Liver (tissue), 9 donors: Measurements from ENCODE around the gene MGAT4A. TPM values are rescaled to one million over a fixed set of nuclear protein-coding genes. Genes with fewer than 3 reads are reported as not detected.
"Not testable (repeated sequence)": the region's sequence is repeated elsewhere in the genome, so short reads cannot be mapped to it uniquely, and the experiment has no call there.

Experiments
- DNase-seq: peaks from one replicate; pipeline ENCODE4 v3.0.0-alpha.2; 2017; ENCODE audit warnings: low spot score
- H3K27ac ChIP-seq, 2 donors: one replicate each; pipeline ENCODE4 v1.7.0; 2013; ENCODE audit warnings: inconsistent platforms in 2 of 2, low read length in 2 of 2, control low read depth in 1 of 2, low read depth in 1 of 2, mild to moderate bottlenecking in 1 of 2
- H3K27me3 ChIP-seq, 4 donors: one replicate each; pipeline versions ENCODE4 v1.6.1 to v1.7.0; 2013; ENCODE audit warnings: low read length in 3 of 4, inconsistent platforms in 1 of 4, mild to moderate bottlenecking in 1 of 4, moderate library complexity in 1 of 4; ENCODE audit not compliant: control insufficient read depth in 4 of 4, insufficient read depth in 4 of 4
- H3K36me3 ChIP-seq, 4 donors: one replicate each; pipeline versions ENCODE4 v1.6.1 to v1.7.0; 2013; ENCODE audit warnings: low read length in 3 of 4, mild to moderate bottlenecking in 3 of 4, low read depth in 1 of 4, moderate library complexity in 1 of 4; ENCODE audit not compliant: control insufficient read depth in 4 of 4, insufficient read depth in 3 of 4
- H3K4me1 ChIP-seq, 4 donors: one replicate each; pipeline versions ENCODE4 v1.6.1 to v1.7.0; 2013; ENCODE audit warnings: low read length in 3 of 4, mild to moderate bottlenecking in 3 of 4, moderate library complexity in 1 of 4; ENCODE audit not compliant: control insufficient read depth in 4 of 4, insufficient read depth in 4 of 4
- H3K4me3 ChIP-seq, 3 donors: one replicate each; pipeline versions ENCODE4 v1.6.1 to v1.7.0; 2013; ENCODE audit warnings: low read length in 3 of 3, control low read depth in 1 of 3, low read depth in 1 of 3, mild to moderate bottlenecking in 1 of 3
- H3K9ac ChIP-seq, 2 donors: one replicate each; pipeline ENCODE4 v1.7.0; 2013; ENCODE audit warnings: low read length in 2 of 2, mild to moderate bottlenecking in 2 of 2, moderate library complexity in 2 of 2, control low read depth in 1 of 2, low read depth in 1 of 2
- H3K9me3 ChIP-seq, 4 donors: one replicate each; pipeline versions ENCODE4 v1.6.1 to v1.7.0; 2013; ENCODE audit warnings: low read length in 3 of 4; ENCODE audit not compliant: control insufficient read depth in 4 of 4
- CTCF ChIP-seq: fragments of 150-350 bp; IDR thresholded peaks from 2 replicates; pipeline ENCODE4 v1.5.1; 2017; ENCODE audit warnings: improper control_type of control experiment, low read depth, low read length; ENCODE audit not compliant: missing input control
- EGR1 ChIP-seq, 2 donors: IDR thresholded peaks; 2 replicates each; pipeline ENCODE4 v1.6.1; 2016 to 2018; ENCODE audit warnings: antibody characterized with exemption in 2 of 2, low read depth in 2 of 2
- FOXA1 ChIP-seq: IDR thresholded peaks from 2 replicates; pipeline ENCODE4 v1.6.1; 2016; ENCODE audit warnings: antibody characterized with exemption
- HNF4G ChIP-seq: IDR thresholded peaks from 2 replicates; pipeline ENCODE4 v1.6.1; 2016; ENCODE audit warnings: antibody characterized with exemption
- JUND ChIP-seq, 2 donors: IDR thresholded peaks; 2 replicates each; pipeline ENCODE4 v1.6.1; 2016; ENCODE audit warnings: antibody characterized with exemption in 2 of 2
- MAX ChIP-seq: IDR thresholded peaks from 2 replicates; pipeline ENCODE4 v1.6.1; 2016; ENCODE audit warnings: antibody characterized with exemption
- RXRA ChIP-seq, 2 donors: IDR thresholded peaks; 2 replicates each; pipeline ENCODE4 v1.6.1; 2017 to 2018; ENCODE audit warnings: antibody characterized with exemption in 2 of 2, mild to moderate bottlenecking in 1 of 2
- SP1 ChIP-seq: IDR thresholded peaks from 2 replicates; pipeline ENCODE4 v1.6.1; 2018; ENCODE audit warnings: antibody characterized with exemption, mild to moderate bottlenecking
- YY1 ChIP-seq: IDR thresholded peaks from 2 replicates; pipeline ENCODE4 v1.6.1; 2016; ENCODE audit warnings: antibody characterized with exemption, mild to moderate bottlenecking
- whole genome bisulfite sequencing: extraction: QIAGEN DNeasy Blood & Tissue Kit; methylation state at CpG from one replicate; pipeline ENCODE4 v1.1.7; 2013; 5-methylcytosine and 5-hydroxymethylcytosine counted together
- polyA plus RNA-seq, 2 donors: library from polyadenylated mRNA; stranded (reverse) in 1 of 2; unstranded in 1 of 2; fragments of 200-250 nt in 1 of 2; fragments of >200 nt in 1 of 2; fragmentation: Nextera tagmentation in 1 of 2; extraction: Ambion mirVana in 1 of 2; gene quantifications; one replicate each; pipeline versions ENCODE4 v1.2.1 to v1.2.3, GENCODE V29; 2013 to 2015
- total RNA-seq, 2 donors: library from RNA; depleted of rRNA; stranded (reverse); fragments of >200 nt; gene quantifications; one replicate each; pipeline ENCODE4 v1.2.3, GENCODE V29; 2014
- donor health status: healthy.
- donor health status: healthy.
- donor health status: healthy.
- donor health status: healthy.
- donor health status: healthy.

Gene MGAT4A
- total and polyA plus RNA-seq, 4 donors: 2.7 to 17.3 (median 5.4) TPM

- not testable (repeated sequence) for H3K4me3 ChIP-seq, H3K27me3 ChIP-seq, H3K27ac ChIP-seq, H3K36me3 ChIP-seq, H3K9me3 ChIP-seq, DNase-seq, H3K9ac ChIP-seq
- WGBS: 54% methylated on average over 5 of the region's 5 CpGs
- peak in 1 of 2 donors; percentile 14 for TF ChIP-seq RXRA (IDR thresholded peaks at IDR 0.05)
- H3K4me1 ChIP-seq: peaks cover 0 to 38% (median 25%) of the 10 kb centered on the region in 4 donors
These were observed 2.7 kb downstream of the MGAT4A start for GRCh38 chr2:98728088-98728718.

- 53% methylated on average over 5 of the region's 5 CpGs for WGBS
- H3K27me3 ChIP-seq: no peaks in the 10 kb centered on the region
- H3K4me3 ChIP-seq: no peak overlapping the region
- TF ChIP-seq SP1 (peak; percentile 10), RXRA (IDR thresholded peaks at IDR 0.05) (no peak)
- DNase-seq: no peak
- H3K9me3 ChIP-seq: no peaks in the 10 kb centered on the region
- H3K27ac ChIP-seq: no peak overlapping the region
- peaks cover 0 to 38% (median 25%) of the 10 kb centered on the region in 4 donors for H3K4me1 ChIP-seq
- H3K9ac ChIP-seq: no peak overlapping the region
- no peaks in the 10 kb centered on the region for H3K36me3 ChIP-seq
These were observed 3.4 kb downstream of the MGAT4A start for GRCh38 chr2:98727369-98728087.

- WGBS: 72% methylated on average over 2 of the region's 2 CpGs
- no peak for DNase-seq
- Histone ChIP-seq H3K9ac (no peak overlapping the region), H3K4me1 (peaks cover 0 to 34% (median 23%) of the 10 kb centered on the region in 4 donors), H3K27me3 (no peaks in the 10 kb centered on the region), H3K4me3 (no peak overlapping the region), H3K36me3 (no peaks in the 10 kb centered on the region), H3K27ac (no peak overlapping the region), H3K9me3 (no peaks in the 10 kb centered on the region)
- TF ChIP-seq YY1 (no peak), EGR1 (IDR thresholded peaks at IDR 0.05; ENCODE audit: low read depth in 2 of 2) (no peak), HNF4G (no peak), FOXA1 (no peak), MAX (no peak), CTCF (no peak)
These were observed 4.1 kb downstream of the MGAT4A start for GRCh38 chr2:98726735-98727368.

GRCh38 chr2:98726205-98726604 is 4.7 kb downstream of the MGAT4A start:
- no peak overlapping the region for H3K27ac ChIP-seq
- peaks cover 0 to 30% (median 19%) of the 10 kb centered on the region in 4 donors for H3K4me1 ChIP-seq
- no peak for TF ChIP-seq JUND (IDR thresholded peaks at IDR 0.05)
- H3K27me3 ChIP-seq: no peaks in the 10 kb centered on the region
- 76% methylated on average over 8 of the region's 8 CpGs for WGBS
- no peaks in the 10 kb centered on the region for H3K9me3 ChIP-seq
- H3K36me3 ChIP-seq: no peaks in the 10 kb centered on the region
- H3K4me3 ChIP-seq: no peak overlapping the region
- H3K9ac ChIP-seq: no peak overlapping the region
- no peak for DNase-seq
